GM19099 (cell line): ENCODE measurements around the gene ARHGEF10L.

Experiments
- POLR2A ChIP-seq: IDR thresholded peaks from 3 replicates; pipeline ENCODE4 v1.6.1; 2011; ENCODE audit warnings: low read depth; ENCODE audit not compliant: insufficient read length; ENCODE audit errors: extremely low read depth

ARHGEF10L gene

GRCh38 chr1:17636612-17637011, 97.1 kb downstream of the ARHGEF10L start:
- no peak for TF ChIP-seq POLR2A

GRCh38 chr1:17637055-17637454, 97.6 kb downstream of the ARHGEF10L start:
- no peak for TF ChIP-seq POLR2A

- no peak for TF ChIP-seq POLR2A
Observed at GRCh38 chr1:17639703-17640340, 100.3 kb downstream of the ARHGEF10L start.

GRCh38 chr1:17640393-17640792, 100.9 kb downstream of the ARHGEF10L start:
- no peak for TF ChIP-seq POLR2A

GRCh38 chr1:17640975-17641374, 101.5 kb downstream of the ARHGEF10L start:
- no peak for TF ChIP-seq POLR2A

- no peak for TF ChIP-seq POLR2A
Observed at GRCh38 chr1:17642169-17642568, 102.7 kb downstream of the ARHGEF10L start.

- no peak for TF ChIP-seq POLR2A
Observed at GRCh38 chr1:17642943-17643342, 103.4 kb downstream of the ARHGEF10L start.

- TF ChIP-seq POLR2A = no peak
Observed at GRCh38 chr1:17643861-17644703, 104.6 kb downstream of the ARHGEF10L start.

GRCh38 chr1:17645068-17645911, 105.8 kb downstream of the ARHGEF10L start:
- TF ChIP-seq POLR2A = no peak

GRCh38 chr1:17646444-17647280, 107.2 kb downstream of the ARHGEF10L start:
- TF ChIP-seq POLR2A = no peak

GRCh38 chr1:17648457-17649145, 109.1 kb downstream of the ARHGEF10L start:
- TF ChIP-seq POLR2A = no peak

- TF ChIP-seq POLR2A = no peak
Observed at GRCh38 chr1:17649371-17650106, 110.0 kb downstream of the ARHGEF10L start.

GRCh38 chr1:17653276-17653675, 113.8 kb downstream of the ARHGEF10L start:
- TF ChIP-seq POLR2A = no peak

- TF ChIP-seq POLR2A = no peak
Observed at GRCh38 chr1:17653728-17654351, 114.3 kb downstream of the ARHGEF10L start.
